SK-N-SH (cell line): ENCODE measurements around the gene HILPDA. TPM values are rescaled to one million over a fixed set of nuclear protein-coding genes. Genes with fewer than 3 reads are reported as not detected.

Experiments
- CTCF ChIA-PET: fragments of 300-600, 350-600 bp; formaldehyde crosslinking; extraction: SDS; loops from one replicate; lab custom pipeline; 2021; lab: Yijun Ruan, JAX
- POLR2A ChIA-PET: fragments of 350-600 bp; sonication (Branson Sonifier 250); formaldehyde crosslinking; extraction: SDS; loops from one replicate; lab custom pipeline; 2020; ENCODE audit warnings: antibody characterized with exemption, inconsistent platforms; lab: Yijun Ruan, JAX
- DNase-seq: peaks from one replicate; pipeline ENCODE4 v3.0.0; 2012
- H2AFZ ChIP-seq: fragments of 200-600 bp; sonication (generic); 2 replicates; pipeline ENCODE4 v1.8.1; 2016; ENCODE audit warnings: antibody characterized with exemption, mild to moderate bottlenecking, low read depth
- H3F3A ChIP-seq: fragments of 200-600 bp; sonication (generic); replicated peaks from 2 replicates; pipeline ENCODE3; 2016; ENCODE audit warnings: antibody characterized with exemption, mild to moderate bottlenecking; ENCODE audit not compliant: insufficient read depth
- H3K27ac ChIP-seq, 2 experiments: fragments of 200-500 bp in 1 of 2; fragments of 200-600 bp in 1 of 2; sonication (Bioruptor generic) in 1 of 2; sonication (generic), shearing (Covaris generic) in 1 of 2; 2 replicates each; pipeline versions ENCODE4 v1.5.1 to v1.6.1; 2014 to 2016; ENCODE audit warnings: low read depth in 2 of 2, inconsistent platforms in 1 of 2, low read length in 1 of 2, mild to moderate bottlenecking in 1 of 2, mixed read lengths in 1 of 2
- H3K27me3 ChIP-seq: fragments of 200-600 bp; sonication (generic), shearing (Covaris generic); 2 replicates; pipeline ENCODE4 v1.6.1; 2016; ENCODE audit warnings: mixed run types; ENCODE audit not compliant: insufficient read depth
- H3K36me3 ChIP-seq, 2 experiments: fragments of 200-500 bp in 1 of 2; fragments of 200-600 bp in 1 of 2; sonication (Bioruptor generic) in 1 of 2; sonication (generic) in 1 of 2; replicated peaks in 1 of 2; 2 replicates each; pipeline versions ENCODE3 to v1.5.1; 2014 to 2016; ENCODE audit warnings: low read length in 1 of 2, mild to moderate bottlenecking in 1 of 2; ENCODE audit not compliant: insufficient read depth in 2 of 2, control insufficient read depth in 1 of 2
- H3K4me1 ChIP-seq, 2 experiments: fragments of 200-500 bp in 1 of 2; fragments of 200-600 bp in 1 of 2; sonication (Bioruptor generic) in 1 of 2; sonication (generic), shearing (Covaris generic) in 1 of 2; 2 replicates each; pipeline versions ENCODE4 v1.5.1 to v1.6.1; 2014 to 2016; ENCODE audit warnings: low read depth in 1 of 2, low read length in 1 of 2, mixed run types in 1 of 2; ENCODE audit not compliant: insufficient read depth in 2 of 2, control insufficient read depth in 1 of 2
- H3K4me2 ChIP-seq: fragments of 200-600 bp; sonication (generic), shearing (Covaris generic); 2 replicates; pipeline ENCODE4 v1.6.1; 2017; ENCODE audit warnings: mixed run types
- H3K4me3 ChIP-seq, 2 experiments: fragments of 200-500 bp in 1 of 2; fragments of 200-600 bp in 1 of 2; sonication (Bioruptor generic) in 1 of 2; sonication (generic), shearing (Covaris generic) in 1 of 2; 2 replicates each; pipeline versions ENCODE4 v1.5.1 to v1.8.1; 2014 to 2016; ENCODE audit warnings: low read depth in 2 of 2, inconsistent platforms in 1 of 2, low read length in 1 of 2, mild to moderate bottlenecking in 1 of 2, mixed read lengths in 1 of 2, moderate library complexity in 1 of 2
- H3K79me2 ChIP-seq: fragments of 200-600 bp; sonication (generic); 2 replicates; pipeline ENCODE4 v1.8.1; 2017; ENCODE audit warnings: mild to moderate bottlenecking; ENCODE audit not compliant: insufficient read depth
- H3K9ac ChIP-seq: fragments of 200-600 bp; sonication (generic); 2 replicates; pipeline ENCODE4 v1.6.1; 2017; ENCODE audit warnings: mixed run types
- H3K9me2 ChIP-seq: fragments of 200-600 bp; sonication (generic); 2 replicates; pipeline ENCODE4 v1.6.1; 2017; ENCODE audit warnings: mixed run types
- H3K9me3 ChIP-seq: fragments of 200-600 bp; sonication (generic); 2 replicates; pipeline ENCODE4 v1.6.1; 2017; ENCODE audit warnings: mixed run types, mild to moderate bottlenecking, moderate library complexity
- H4K20me1 ChIP-seq: fragments of 200-600 bp; sonication (generic); 2 replicates; pipeline ENCODE4 v1.6.1; 2017; ENCODE audit warnings: mild to moderate bottlenecking, mixed run types; ENCODE audit not compliant: insufficient read depth
- CHD2 ChIP-seq: fragments of 150-350 bp; IDR thresholded peaks from 2 replicates; pipeline ENCODE4 v1.6.1; 2018; ENCODE audit warnings: low read length; ENCODE audit not compliant: partially characterized antibody
- CTCF ChIP-seq: fragments of 200-600 bp; sonication (generic); IDR thresholded peaks from 2 replicates; pipeline ENCODE4 v1.6.1; 2017; ENCODE audit warnings: antibody characterized with exemption, mild to moderate bottlenecking, moderate library complexity
- ELF1 ChIP-seq: IDR thresholded peaks from 2 replicates; pipeline ENCODE4 v1.4.0; 2012
- FOXJ3 ChIP-seq: sonication (generic); formaldehyde crosslinking; IDR thresholded peaks from 2 replicates; pipeline ENCODE4 v1.5.1; 2020; ENCODE audit warnings: mild to moderate bottlenecking, missing genetic modification reagents
- GABPA ChIP-seq: IDR thresholded peaks from 2 replicates; pipeline ENCODE4 v1.4.0; 2012; ENCODE audit warnings: low read depth, mild to moderate bottlenecking
- MAX ChIP-seq: IDR thresholded peaks from 2 replicates; pipeline ENCODE4 v1.4.0; 2012; ENCODE audit warnings: low read depth
- MEF2A ChIP-seq: IDR thresholded peaks from 2 replicates; pipeline ENCODE4 v1.4.0; 2012; ENCODE audit warnings: low read depth, borderline replicate concordance
- MXI1 ChIP-seq: IDR thresholded peaks from 2 replicates; pipeline ENCODE4 v1.6.1; 2012; ENCODE audit warnings: mild to moderate bottlenecking, low read depth, low read length, improper control_type of control experiment
- NFIC ChIP-seq: IDR thresholded peaks from 2 replicates; pipeline ENCODE4 v1.4.0; 2012; ENCODE audit warnings: borderline replicate concordance
- NRF1 ChIP-seq: IDR thresholded peaks from 2 replicates; pipeline ENCODE4 v1.6.1; 2012; ENCODE audit warnings: low read depth, mild to moderate bottlenecking, low read length
- PBX3 ChIP-seq: IDR thresholded peaks from 2 replicates; pipeline ENCODE4; 2012
- POLR2AphosphoS5 ChIP-seq: IDR thresholded peaks from 2 replicates; pipeline ENCODE4 v1.6.1; 2012; ENCODE audit warnings: low read depth, low read length
- RAD21 ChIP-seq: IDR thresholded peaks from 2 replicates; pipeline ENCODE4 v1.6.1; 2012; ENCODE audit warnings: mild to moderate bottlenecking, low read length
- REST ChIP-seq: IDR thresholded peaks from 2 replicates; pipeline ENCODE4 v1.6.1; 2012; ENCODE audit warnings: mild to moderate bottlenecking, low read depth, low read length, moderate library complexity
- RFX5 ChIP-seq: IDR thresholded peaks from 2 replicates; pipeline ENCODE4 v1.6.1; 2012; ENCODE audit warnings: mild to moderate bottlenecking, improper control_type of control experiment, low read length
- RXRA ChIP-seq: IDR thresholded peaks from 2 replicates; pipeline ENCODE4 v1.4.0; 2012; ENCODE audit warnings: low read depth, mild to moderate bottlenecking, borderline replicate concordance
- SIN3A ChIP-seq: IDR thresholded peaks from 2 replicates; pipeline ENCODE4 v1.6.1; 2012; ENCODE audit warnings: low read depth, mild to moderate bottlenecking, low read length, moderate library complexity, borderline replicate concordance
- SMC3 ChIP-seq: IDR thresholded peaks from 2 replicates; pipeline ENCODE4 v1.6.1; 2012; ENCODE audit warnings: low read depth, low read length, improper control_type of control experiment
- TAF1 ChIP-seq: IDR thresholded peaks from 2 replicates; pipeline ENCODE4 v1.6.1; 2012; ENCODE audit warnings: low read depth, mild to moderate bottlenecking, low read length, moderate library complexity, borderline replicate concordance
- TCF12 ChIP-seq: IDR thresholded peaks from 2 replicates; pipeline ENCODE4 v1.4.0; 2012
- USF1 ChIP-seq: IDR thresholded peaks from 2 replicates; pipeline ENCODE4 v1.4.0; 2012; ENCODE audit warnings: low read depth, borderline replicate concordance
- YY1 ChIP-seq: IDR thresholded peaks from 2 replicates; pipeline ENCODE4 v1.4.0; 2012; ENCODE audit warnings: low read depth, mild to moderate bottlenecking
- ZBTB33 ChIP-seq: IDR thresholded peaks from 2 replicates; pipeline ENCODE4 v1.4.0; 2012; ENCODE audit warnings: low read depth, borderline replicate concordance
- WGBS: methylation state at CpG from one replicate; pipeline ENCODE4 v1.1.6; 2017; ENCODE audit warnings: low lambda C conversion rate; 5-methylcytosine and 5-hydroxymethylcytosine counted together
- polyA plus RNA-seq, 3 experiments: library from polyadenylated mRNA; depleted of rRNA; stranded (reverse); fragments of >200 nt; gene quantifications; 2 replicates each; pipeline ENCODE4 v1.2.3, GENCODE V29; 2012

HILPDA gene
- polyA plus RNA-seq (2012; rRNA removed) = 24.0 and 29.1 TPM in 2 replicates
- 20.5 and 25.9 TPM in 2 replicates for polyA plus RNA-seq (2012; cell fraction: cytosol; rRNA removed)
- polyA plus RNA-seq (2012; cell fraction: nucleus; rRNA removed) = 31.2 and 40.6 TPM in 2 replicates

- peaks cover 26% of the 10 kb centered on the region for H3F3A ChIP-seq
- ChIA-PET CTCF (interaction anchor here (0.7 to 8.9 kb wide), 17 partner anchors 9 to 427 kb away, joined by 3 to 187 read pairs (median 6); partner anchors contain the start of gene RBM28), POLR2A (interaction anchor here (0.8 to 2.2 kb wide), 11 partner anchors 9 to 108 kb away, joined by 3 to 9 read pairs (median 4); partner anchors contain the start of gene METTL2B)
- TF ChIP-seq MXI1 = peak; percentile 91
- TF ChIP-seq GABPA = no peak
- TF ChIP-seq CHD2 = no peak
- TF ChIP-seq ELF1 = no peak
- 0 out of 2 replicates have a peak, but pooled peaks have one; percentile 15 for TF ChIP-seq RFX5
- TF ChIP-seq SIN3A = peak; percentile 55; the same call in 1 of the 2 replicates
- TF ChIP-seq USF1 = no peak
- TF ChIP-seq RXRA = no peak; the same call in 1 of the 2 replicates
- peak; percentile 35; the same call in 1 of the 2 replicates for TF ChIP-seq TCF12
- no peak for TF ChIP-seq CTCF
- TF ChIP-seq PBX3 = no peak
- TF ChIP-seq FOXJ3 = no peak
- TF ChIP-seq NRF1 = peak; percentile 97
- peak; percentile 93; the same call in 1 of the 2 replicates for TF ChIP-seq TAF1
- TF ChIP-seq RAD21 = no peak
- 0 out of 2 replicates have a peak, but pooled peaks have one; percentile 47 for TF ChIP-seq ZBTB33
- TF ChIP-seq SMC3 = no peak
- TF ChIP-seq MAX = peak; percentile 95
- no peak for TF ChIP-seq YY1
- peak; percentile 63 for TF ChIP-seq REST
- no peak; the same call in 1 of the 2 replicates for TF ChIP-seq NFIC
- TF ChIP-seq POLR2AphosphoS5 = peak; percentile 98
- TF ChIP-seq MEF2A = no peak
Observed at GRCh38 chr7:128455543-128456254, at the start of gene HILPDA. Gene HILPDA, plus strand, starts transcription at chr7:128455878. Its CDS starts 1,391 bp downstream, at chr7:128457269.

More at GRCh38 chr7:128455543-128456254, at the start of gene HILPDA:
- H3K9me2 ChIP-seq = no peaks in the 10 kb centered on the region
- DNase-seq = peak; percentile 99
- peaks cover 50% of the 10 kb centered on the region for H3K79me2 ChIP-seq
- peak within 1 kb of the TSS; percentile 94 for H2AFZ ChIP-seq
- no peaks in the 10 kb centered on the region for H3K9me3 ChIP-seq
- peaks cover 17% of the 10 kb centered on the region for H4K20me1 ChIP-seq
- no peaks in the 10 kb centered on the region for H3K27me3 ChIP-seq
- H3K4me1 ChIP-seq = peaks cover 25 to 38% of the 10 kb centered on the region in 2 experiments; a peak in 3 of 4 replicates
- peak within 1 kb of the TSS; percentile 97 for H3K4me2 ChIP-seq
- H3K27ac ChIP-seq = peak within 1 kb of the TSS; percentile 81 to 91
- peak within 1 kb of the TSS; percentile 91 for H3K9ac ChIP-seq
- H3K36me3 ChIP-seq = peaks cover 9 to 11% of the 10 kb centered on the region in 2 experiments
- H3K4me3 ChIP-seq = peak within 1 kb of the TSS; percentile 89 to 99
- WGBS = under 1% methylated on average over 55 of the region's 64 CpGs
